ENCODE results near the gene TMEM209. TPM values are rescaled to one million over a fixed set of nuclear protein-coding genes. Genes with fewer than 3 reads are reported as not detected.

Gene TMEM209
- total RNA-seq, 1 donor from 2014 or later: 38.9 TPM

DNA sequence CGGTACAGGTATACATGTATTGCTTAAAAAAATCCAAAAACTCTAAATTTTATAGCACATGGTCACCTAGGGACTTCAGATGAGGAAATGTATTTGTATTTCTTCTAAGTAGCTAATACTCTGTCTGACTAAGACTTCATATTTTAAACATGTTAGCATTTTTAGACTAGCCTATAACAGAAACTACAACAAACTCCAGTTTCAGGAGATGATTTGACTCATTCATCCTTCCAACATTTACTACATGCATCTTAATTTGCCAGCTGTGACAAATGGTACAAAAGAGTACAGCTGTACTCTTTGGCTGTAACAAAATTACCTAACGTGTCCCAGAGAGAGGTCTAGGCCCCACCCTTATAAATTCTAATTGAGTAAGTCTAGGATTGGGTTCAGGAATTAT is 22.2 kb downstream of the TMEM209 start:
- no peaks in the 10 kb centered on the region for H3K9me3 ChIP-seq (ENCODE audit: low read depth)
- H3K4me3 ChIP-seq: no peak overlapping the region
- TF ChIP-seq, protein P1, sequence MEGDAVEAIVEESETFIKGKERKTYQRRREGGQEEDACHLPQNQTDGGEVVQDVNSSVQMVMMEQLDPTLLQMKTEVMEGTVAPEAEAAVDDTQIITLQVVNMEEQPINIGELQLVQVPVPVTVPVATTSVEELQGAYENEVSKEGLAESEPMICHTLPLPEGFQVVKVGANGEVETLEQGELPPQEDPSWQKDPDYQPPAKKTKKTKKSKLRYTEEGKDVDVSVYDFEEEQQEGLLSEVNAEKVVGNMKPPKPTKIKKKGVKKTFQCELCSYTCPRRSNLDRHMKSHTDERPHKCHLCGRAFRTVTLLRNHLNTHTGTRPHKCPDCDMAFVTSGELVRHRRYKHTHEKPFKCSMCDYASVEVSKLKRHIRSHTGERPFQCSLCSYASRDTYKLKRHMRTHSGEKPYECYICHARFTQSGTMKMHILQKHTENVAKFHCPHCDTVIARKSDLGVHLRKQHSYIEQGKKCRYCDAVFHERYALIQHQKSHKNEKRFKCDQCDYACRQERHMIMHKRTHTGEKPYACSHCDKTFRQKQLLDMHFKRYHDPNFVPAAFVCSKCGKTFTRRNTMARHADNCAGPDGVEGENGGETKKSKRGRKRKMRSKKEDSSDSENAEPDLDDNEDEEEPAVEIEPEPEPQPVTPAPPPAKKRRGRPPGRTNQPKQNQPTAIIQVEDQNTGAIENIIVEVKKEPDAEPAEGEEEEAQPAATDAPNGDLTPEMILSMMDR (IDR thresholded peaks at IDR 0.05): no peak
- TF ChIP-seq EZH2 (IDR thresholded peaks at IDR 0.05) (no peak), EZH2phosphoT487 (IDR thresholded peaks at IDR 0.05) (no peak)
- H3K4me2 ChIP-seq: no peak overlapping the region
- H3K79me2 ChIP-seq (ENCODE audit: low read depth): no peaks in the 10 kb centered on the region
- no peak for DNase-seq (ENCODE audit: low spot score)
- H3K36me3 ChIP-seq: peaks cover 25% of the 10 kb centered on the region
- no peak overlapping the region for H3K9ac ChIP-seq
- Mint-ChIP-seq H3K9me3 (no peaks in the 10 kb centered on the region), H3K36me3 (peaks cover 27% of the 10 kb centered on the region), H3K4me3 (no peak overlapping the region), H3K4me1 (no peaks in the 10 kb centered on the region), H3K27me3 (ENCODE audit: insufficient read depth, low read depth) (no peaks in the 10 kb centered on the region), H3K27ac (no peak overlapping the region)
- no peaks in the 10 kb centered on the region for H4K20me1 ChIP-seq (ENCODE audit: low read depth)
- no peaks in the 10 kb centered on the region for H3K4me1 ChIP-seq
- H3F3A ChIP-seq (ENCODE audit: low read depth): peaks cover 3% of the 10 kb centered on the region
- H2AFZ ChIP-seq (replicated peaks): no peak overlapping the region
- no peaks in the 10 kb centered on the region for H3K27me3 ChIP-seq
- no peak overlapping the region for H3K27ac ChIP-seq

DNA sequence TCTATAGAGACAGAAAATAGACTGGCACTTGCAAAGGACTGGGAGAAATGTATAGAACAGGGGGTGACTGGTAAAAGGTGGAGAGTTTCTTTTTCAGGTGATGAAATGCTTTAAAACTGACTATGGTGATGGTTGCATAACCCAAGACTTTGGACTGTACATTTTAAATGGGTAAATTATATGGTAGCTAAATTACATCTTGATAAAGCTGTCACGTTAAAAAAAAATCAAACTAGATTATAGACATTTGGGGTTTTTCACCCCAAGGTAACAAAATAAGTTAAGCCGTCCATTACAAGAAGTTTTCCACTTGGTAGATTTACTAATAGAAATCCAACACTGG is 24.0 kb downstream of the TMEM209 start:
- peaks cover 30% of the 10 kb centered on the region for H3K36me3 ChIP-seq
- no peaks in the 10 kb centered on the region for H3K4me1 ChIP-seq
- H2AFZ ChIP-seq (replicated peaks): no peak overlapping the region
- no peaks in the 10 kb centered on the region for H3K27me3 ChIP-seq
- Mint-ChIP-seq H3K27me3 (ENCODE audit: insufficient read depth, low read depth) (no peaks in the 10 kb centered on the region), H3K36me3 (peaks cover 28% of the 10 kb centered on the region), H3K9me3 (no peaks in the 10 kb centered on the region), H3K4me3 (no peak overlapping the region), H3K27ac (no peak overlapping the region), H3K4me1 (no peaks in the 10 kb centered on the region)
- peaks cover 3% of the 10 kb centered on the region for H3F3A ChIP-seq (ENCODE audit: low read depth)
- H3K9me3 ChIP-seq (ENCODE audit: low read depth): no peaks in the 10 kb centered on the region
- H3K9ac ChIP-seq: no peak overlapping the region
- no peak for TF ChIP-seq EZH2phosphoT487 (IDR thresholded peaks at IDR 0.05)
- TF ChIP-seq, protein P1 (IDR thresholded peaks at IDR 0.05): no peak
- TF ChIP-seq EZH2 (IDR thresholded peaks at IDR 0.05): no peak
- no peaks in the 10 kb centered on the region for H3K79me2 ChIP-seq (ENCODE audit: low read depth)
- no peak overlapping the region for H3K4me2 ChIP-seq
- no peak overlapping the region for H3K27ac ChIP-seq
- H4K20me1 ChIP-seq (ENCODE audit: low read depth): no peaks in the 10 kb centered on the region
- no peak for DNase-seq (ENCODE audit: low spot score)
- no peak overlapping the region for H3K4me3 ChIP-seq

DNA sequence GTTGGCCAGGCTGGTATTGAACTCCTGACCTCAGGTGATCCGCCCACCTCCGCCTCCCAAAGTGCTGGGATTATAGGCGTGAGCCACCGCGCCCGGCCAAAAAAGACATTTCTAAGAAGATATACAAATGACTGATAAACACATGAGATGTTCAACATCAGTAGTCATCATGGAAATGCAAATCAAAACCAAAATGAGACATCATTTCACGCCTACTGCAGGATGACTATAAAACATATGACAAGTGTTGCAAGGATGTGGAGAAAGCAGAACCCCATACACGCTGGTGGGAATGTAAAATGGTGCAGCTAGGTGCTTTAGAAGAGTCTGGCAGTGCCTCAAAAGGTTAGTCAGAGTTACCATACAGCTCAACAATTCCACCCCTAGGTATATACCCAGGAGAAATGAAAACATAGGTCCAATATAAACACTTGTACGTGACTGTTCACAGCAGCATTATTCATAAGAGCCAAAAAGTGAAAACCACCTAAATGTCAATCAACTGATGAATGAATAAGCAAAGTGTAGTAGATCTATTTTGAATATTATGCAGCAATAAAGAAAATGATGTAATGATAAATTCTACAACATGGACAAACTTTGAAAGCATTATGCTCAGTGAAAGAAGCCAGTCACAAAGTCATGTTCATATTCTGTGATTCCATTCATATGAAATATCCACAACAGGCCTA is 24.5 kb downstream of the TMEM209 start:
- no peaks in the 10 kb centered on the region for H3K27me3 ChIP-seq
- H3K4me3 ChIP-seq: no peak overlapping the region
- H3K9ac ChIP-seq: no peak overlapping the region
- no peaks in the 10 kb centered on the region for H4K20me1 ChIP-seq (ENCODE audit: low read depth)
- Mint-ChIP-seq H3K4me1 (no peaks in the 10 kb centered on the region), H3K4me3 (no peak overlapping the region), H3K36me3 (peaks cover 28% of the 10 kb centered on the region), H3K27ac (no peak overlapping the region), H3K27me3 (ENCODE audit: insufficient read depth, low read depth) (no peaks in the 10 kb centered on the region), H3K9me3 (no peaks in the 10 kb centered on the region)
- no peaks in the 10 kb centered on the region for H3K9me3 ChIP-seq (ENCODE audit: low read depth)
- no peak overlapping the region for H3K27ac ChIP-seq
- H3K36me3 ChIP-seq: peaks cover 30% of the 10 kb centered on the region
- no peaks in the 10 kb centered on the region for H3K79me2 ChIP-seq (ENCODE audit: low read depth)
- DNase-seq (ENCODE audit: low spot score): no peak
- H3K4me2 ChIP-seq: no peak overlapping the region
- H3F3A ChIP-seq (ENCODE audit: low read depth): peaks cover 3% of the 10 kb centered on the region
- TF ChIP-seq EZH2phosphoT487 (IDR thresholded peaks at IDR 0.05): no peak
- TF ChIP-seq, protein P1 (IDR thresholded peaks at IDR 0.05): no peak
- TF ChIP-seq EZH2 (IDR thresholded peaks at IDR 0.05): no peak
- no peak overlapping the region for H2AFZ ChIP-seq (replicated peaks)
- no peaks in the 10 kb centered on the region for H3K4me1 ChIP-seq
